Loucy (cell line): ENCODE results near the gene GABBR2.

ENCODE experiments used
- CTCF ChIP-seq: fragments of 200-600 bp; sonication (generic); conservative IDR thresholded peaks from 2 replicates; pipeline ENCODE4 v1.5.1; 2014; ENCODE audit warnings: mild to moderate bottlenecking, antibody characterized with exemption, low read length
- EZH2phosphoT487 ChIP-seq: fragments of 200-600 bp; IDR thresholded peaks from 2 replicates; pipeline ENCODE4 v1.6.1; 2018; ENCODE audit warnings: antibody characterized with exemption, mild to moderate bottlenecking, moderate library complexity, borderline replicate concordance

- no peak for TF ChIP-seq CTCF
- no peak for TF ChIP-seq EZH2phosphoT487
Measured at GRCh38 chr9:98285446-98285845, 423.3 kb downstream of the GABBR2 start.
